ENCODE results near the gene KRTAP10-3.

- TF ChIP-seq CTCF (IDR thresholded peaks at IDR 0.05; ENCODE audit: insufficient read depth, low read length) (no peak), GABPA (IDR thresholded peaks at IDR 0.05; ENCODE audit: low read depth) (no peak), POLR2AphosphoS5 (IDR thresholded peaks at IDR 0.05; ENCODE audit: low read depth) (no peak), SPI1 (IDR thresholded peaks at IDR 0.05; ENCODE audit: borderline replicate concordance, low read depth) (no peak)
Measured at GRCh38 chr21:44569861-44570517, 11.4 kb upstream of the KRTAP10-3 start.

All from HL-60 (cell line).